Liver (tissue), 9 donors: ENCODE data around the gene BCORL1. TPM values are rescaled to one million over a fixed set of nuclear protein-coding genes. Genes with fewer than 3 reads are reported as not detected.

Source experiments
- DNase-seq: peaks from one replicate; pipeline ENCODE4 v3.0.0-alpha.2; 2017; ENCODE audit warnings: low spot score
- H3K27ac ChIP-seq, 2 donors: one replicate each; pipeline ENCODE4 v1.7.0; 2013; ENCODE audit warnings: inconsistent platforms in 2 of 2, low read length in 2 of 2, control low read depth in 1 of 2, low read depth in 1 of 2, mild to moderate bottlenecking in 1 of 2
- H3K27me3 ChIP-seq, 4 donors: one replicate each; pipeline versions ENCODE4 v1.6.1 to v1.7.0; 2013; ENCODE audit warnings: low read length in 3 of 4, inconsistent platforms in 1 of 4, mild to moderate bottlenecking in 1 of 4, moderate library complexity in 1 of 4; ENCODE audit not compliant: control insufficient read depth in 4 of 4, insufficient read depth in 4 of 4
- H3K36me3 ChIP-seq, 4 donors: one replicate each; pipeline versions ENCODE4 v1.6.1 to v1.7.0; 2013; ENCODE audit warnings: low read length in 3 of 4, mild to moderate bottlenecking in 3 of 4, low read depth in 1 of 4, moderate library complexity in 1 of 4; ENCODE audit not compliant: control insufficient read depth in 4 of 4, insufficient read depth in 3 of 4
- H3K4me1 ChIP-seq, 4 donors: one replicate each; pipeline versions ENCODE4 v1.6.1 to v1.7.0; 2013; ENCODE audit warnings: low read length in 3 of 4, mild to moderate bottlenecking in 3 of 4, moderate library complexity in 1 of 4; ENCODE audit not compliant: control insufficient read depth in 4 of 4, insufficient read depth in 4 of 4
- H3K4me3 ChIP-seq, 3 donors: one replicate each; pipeline versions ENCODE4 v1.6.1 to v1.7.0; 2013; ENCODE audit warnings: low read length in 3 of 3, control low read depth in 1 of 3, low read depth in 1 of 3, mild to moderate bottlenecking in 1 of 3
- H3K9ac ChIP-seq, 2 donors: one replicate each; pipeline ENCODE4 v1.7.0; 2013; ENCODE audit warnings: low read length in 2 of 2, mild to moderate bottlenecking in 2 of 2, moderate library complexity in 2 of 2, control low read depth in 1 of 2, low read depth in 1 of 2
- H3K9me3 ChIP-seq, 4 donors: one replicate each; pipeline versions ENCODE4 v1.6.1 to v1.7.0; 2013; ENCODE audit warnings: low read length in 3 of 4; ENCODE audit not compliant: control insufficient read depth in 4 of 4
- ATF3 ChIP-seq: IDR thresholded peaks from 2 replicates; pipeline ENCODE4 v1.6.1; 2016; ENCODE audit warnings: antibody characterized with exemption
- EGR1 ChIP-seq, 2 donors: IDR thresholded peaks; 2 replicates each; pipeline ENCODE4 v1.6.1; 2016 to 2018; ENCODE audit warnings: antibody characterized with exemption in 2 of 2, low read depth in 2 of 2
- FOXA1 ChIP-seq: IDR thresholded peaks from 2 replicates; pipeline ENCODE4 v1.6.1; 2016; ENCODE audit warnings: antibody characterized with exemption
- FOXA2 ChIP-seq: IDR thresholded peaks from 2 replicates; pipeline ENCODE4 v1.6.1; 2016; ENCODE audit warnings: antibody characterized with exemption
- GABPA ChIP-seq, 2 donors: IDR thresholded peaks in 1 of 2; conservative IDR thresholded peaks in 1 of 2; 2 replicates each; pipeline ENCODE4 v1.6.1; 2016; ENCODE audit warnings: antibody characterized with exemption in 2 of 2, mild to moderate bottlenecking in 1 of 2, moderate library complexity in 1 of 2
- HNF4A ChIP-seq, 2 donors: conservative IDR thresholded peaks; 2 replicates each; pipeline ENCODE4 v1.6.1; 2016; ENCODE audit warnings: antibody characterized with exemption in 2 of 2, mild to moderate bottlenecking in 2 of 2
- HNF4G ChIP-seq: IDR thresholded peaks from 2 replicates; pipeline ENCODE4 v1.6.1; 2016; ENCODE audit warnings: antibody characterized with exemption
- JUND ChIP-seq, 2 donors: IDR thresholded peaks; 2 replicates each; pipeline ENCODE4 v1.6.1; 2016; ENCODE audit warnings: antibody characterized with exemption in 2 of 2
- NR2F2 ChIP-seq: IDR thresholded peaks from 2 replicates; pipeline ENCODE4 v1.6.1; 2016; ENCODE audit warnings: antibody characterized with exemption
- RAD21 ChIP-seq, 2 donors: IDR thresholded peaks; 2 replicates each; pipeline ENCODE4 v1.6.1; 2016; ENCODE audit warnings: antibody characterized with exemption in 2 of 2, mild to moderate bottlenecking in 2 of 2
- REST ChIP-seq: IDR thresholded peaks from 2 replicates; pipeline ENCODE4 v1.6.1; 2016; ENCODE audit warnings: antibody characterized with exemption, mild to moderate bottlenecking
- RXRA ChIP-seq, 2 donors: IDR thresholded peaks; 2 replicates each; pipeline ENCODE4 v1.6.1; 2017 to 2018; ENCODE audit warnings: antibody characterized with exemption in 2 of 2, mild to moderate bottlenecking in 1 of 2
- SP1 ChIP-seq: IDR thresholded peaks from 2 replicates; pipeline ENCODE4 v1.6.1; 2018; ENCODE audit warnings: antibody characterized with exemption, mild to moderate bottlenecking
- TAF1 ChIP-seq: conservative IDR thresholded peaks from 2 replicates; pipeline ENCODE4 v1.6.1; 2016; ENCODE audit warnings: antibody characterized with exemption, mild to moderate bottlenecking
- YY1 ChIP-seq: IDR thresholded peaks from 2 replicates; pipeline ENCODE4 v1.6.1; 2016; ENCODE audit warnings: antibody characterized with exemption, mild to moderate bottlenecking
- ZBTB33 ChIP-seq: IDR thresholded peaks from 2 replicates; pipeline ENCODE4 v1.6.1; 2016; ENCODE audit warnings: antibody characterized with exemption
- WGBS: extraction: QIAGEN DNeasy Blood & Tissue Kit; methylation state at CpG from one replicate; pipeline ENCODE4 v1.1.7; 2013; 5-methylcytosine and 5-hydroxymethylcytosine counted together
- polyA plus RNA-seq, 2 donors: library from polyadenylated mRNA; stranded (reverse) in 1 of 2; unstranded in 1 of 2; fragments of 200-250 nt in 1 of 2; fragments of >200 nt in 1 of 2; fragmentation: Nextera tagmentation in 1 of 2; extraction: Ambion mirVana in 1 of 2; gene quantifications; one replicate each; pipeline versions ENCODE4 v1.2.1 to v1.2.3, GENCODE V29; 2013 to 2015
- total RNA-seq, 2 donors: library from RNA; depleted of rRNA; stranded (reverse); fragments of >200 nt; gene quantifications; one replicate each; pipeline ENCODE4 v1.2.3, GENCODE V29; 2014
- TF ChIP-seq, protein P1 (sequence below): fragments of 150-350 bp; IDR thresholded peaks from 2 replicates; pipeline ENCODE4 v1.5.1; 2017; ENCODE audit warnings: improper control_type of control experiment, low read depth, low read length; ENCODE audit not compliant: missing input control
- TF ChIP-seq, protein P2 (sequence below): IDR thresholded peaks from 2 replicates; pipeline ENCODE4 v1.6.1; 2016; ENCODE audit warnings: antibody characterized with exemption
- donor health status: healthy.
- donor health status: healthy.
- donor health status: healthy.
- donor health status: healthy.
- donor health status: healthy.

The BCORL1 gene
- total and polyA plus RNA-seq, 4 donors: 1.7 to 5.3 (median 2.1) TPM

DNA sequence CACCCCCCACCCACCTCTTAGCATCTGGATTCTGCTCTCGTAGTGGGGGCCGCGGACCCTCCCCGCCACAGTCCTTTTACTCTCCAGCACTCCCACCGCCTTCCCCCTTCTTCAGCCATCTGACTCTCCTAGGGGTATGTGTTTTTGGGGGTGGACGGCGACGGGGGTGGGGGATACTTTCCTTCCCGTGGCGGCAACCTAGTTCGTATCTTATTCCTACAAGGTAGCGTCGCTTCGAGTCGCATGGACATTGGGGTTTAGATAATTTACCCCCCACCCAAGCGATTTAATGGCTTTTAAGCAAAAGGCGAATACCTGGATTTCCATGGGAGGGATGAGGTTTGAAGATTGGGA lies 1.3 kb upstream of the BCORL1 start:
- H3K27ac ChIP-seq: peak overlapping the region in 1 of 2 donors; percentile 7
- no peak overlapping the region for H3K9ac ChIP-seq
- H3K4me3 ChIP-seq: peak overlapping the region in 2 of 3 donors; percentile 58 to 64
- under 1% methylated on average over 17 of the region's 17 CpGs for whole genome bisulfite sequencing
- DNase-seq: no peak
- peaks cover 2 to 9% (median 5%) of the 10 kb centered on the region in 4 donors for H3K4me1 ChIP-seq
- H3K36me3 ChIP-seq: no peaks in the 10 kb centered on the region
- no peaks in the 10 kb centered on the region for H3K27me3 ChIP-seq
- no peaks in the 10 kb centered on the region for H3K9me3 ChIP-seq
- TF ChIP-seq, protein P1, sequence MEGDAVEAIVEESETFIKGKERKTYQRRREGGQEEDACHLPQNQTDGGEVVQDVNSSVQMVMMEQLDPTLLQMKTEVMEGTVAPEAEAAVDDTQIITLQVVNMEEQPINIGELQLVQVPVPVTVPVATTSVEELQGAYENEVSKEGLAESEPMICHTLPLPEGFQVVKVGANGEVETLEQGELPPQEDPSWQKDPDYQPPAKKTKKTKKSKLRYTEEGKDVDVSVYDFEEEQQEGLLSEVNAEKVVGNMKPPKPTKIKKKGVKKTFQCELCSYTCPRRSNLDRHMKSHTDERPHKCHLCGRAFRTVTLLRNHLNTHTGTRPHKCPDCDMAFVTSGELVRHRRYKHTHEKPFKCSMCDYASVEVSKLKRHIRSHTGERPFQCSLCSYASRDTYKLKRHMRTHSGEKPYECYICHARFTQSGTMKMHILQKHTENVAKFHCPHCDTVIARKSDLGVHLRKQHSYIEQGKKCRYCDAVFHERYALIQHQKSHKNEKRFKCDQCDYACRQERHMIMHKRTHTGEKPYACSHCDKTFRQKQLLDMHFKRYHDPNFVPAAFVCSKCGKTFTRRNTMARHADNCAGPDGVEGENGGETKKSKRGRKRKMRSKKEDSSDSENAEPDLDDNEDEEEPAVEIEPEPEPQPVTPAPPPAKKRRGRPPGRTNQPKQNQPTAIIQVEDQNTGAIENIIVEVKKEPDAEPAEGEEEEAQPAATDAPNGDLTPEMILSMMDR: no peak
- TF ChIP-seq EGR1 (IDR thresholded peaks at IDR 0.05; ENCODE audit: low read depth in 2 of 2): no peak
- TF ChIP-seq RXRA (IDR thresholded peaks at IDR 0.05): no peak
- TF ChIP-seq, protein P2, sequence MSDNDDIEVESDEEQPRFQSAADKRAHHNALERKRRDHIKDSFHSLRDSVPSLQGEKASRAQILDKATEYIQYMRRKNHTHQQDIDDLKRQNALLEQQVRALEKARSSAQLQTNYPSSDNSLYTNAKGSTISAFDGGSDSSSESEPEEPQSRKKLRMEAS: no peak
- TF ChIP-seq FOXA1: no peak
- TF ChIP-seq GABPA (IDR thresholded peaks at IDR 0.05 in 1 of 2, conservative IDR thresholded peaks at IDR 0.05 in 1 of 2): no peak
- TF ChIP-seq ATF3: no peak
- no peak for TF ChIP-seq JUND (IDR thresholded peaks at IDR 0.05)
- TF ChIP-seq REST: no peak
- TF ChIP-seq NR2F2: no peak
- no peak for TF ChIP-seq SP1
- TF ChIP-seq TAF1: no peak
- TF ChIP-seq HNF4G: no peak
- no peak for TF ChIP-seq YY1
- no peak for TF ChIP-seq FOXA2
- no peak for TF ChIP-seq ZBTB33
- no peak for TF ChIP-seq HNF4A (conservative IDR thresholded peaks at IDR 0.05)
- no peak for TF ChIP-seq RAD21 (IDR thresholded peaks at IDR 0.05)
